CD4-positive, alpha-beta T cell treated with Interleukin-6 at 100 ng/mL for 8 hours (primary cell): ENCODE data around the gene PECR.

Experiments used
- DNase-seq: peaks from one replicate; pipeline ENCODE4 v3.0.0-alpha.2; 2020; ENCODE audit warnings: mixed read lengths, low spot score

Gene PECR

DNA sequence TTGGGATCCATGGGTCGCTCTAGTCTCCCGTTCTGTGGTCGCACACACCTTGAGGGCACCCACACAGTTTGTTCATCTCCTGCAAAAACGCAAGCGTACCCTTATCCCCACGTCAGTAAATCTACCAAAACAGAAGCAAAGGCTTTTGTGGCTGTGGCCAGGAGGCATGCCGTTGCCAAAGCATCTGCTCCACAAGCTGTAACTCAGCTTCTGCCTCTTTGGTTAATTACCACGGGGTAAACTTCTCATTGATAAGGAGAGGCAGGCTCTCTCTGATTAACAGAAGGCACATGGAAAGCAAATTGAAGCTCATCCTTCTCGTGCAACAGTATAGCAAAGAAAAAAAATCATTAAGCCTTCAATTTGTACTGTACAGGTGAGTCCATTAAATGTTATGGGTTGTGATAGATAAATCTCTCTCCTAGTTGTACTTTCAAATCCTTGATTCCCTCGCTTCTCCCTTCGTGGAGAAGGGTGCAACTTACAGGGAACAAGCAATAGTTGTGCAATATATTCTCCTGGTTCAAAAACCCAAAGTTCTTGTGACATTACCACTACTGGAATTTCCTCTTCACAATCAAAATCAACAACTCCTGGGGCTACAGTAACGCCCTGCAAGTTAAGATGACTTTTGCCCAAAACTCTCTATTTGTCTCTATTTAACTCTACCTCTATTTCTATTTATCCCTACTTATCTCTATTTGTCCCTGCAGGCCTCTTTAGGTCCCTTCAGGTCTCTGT lies 10.3 kb downstream of the PECR start:
- no peak for DNase-seq

DNA sequence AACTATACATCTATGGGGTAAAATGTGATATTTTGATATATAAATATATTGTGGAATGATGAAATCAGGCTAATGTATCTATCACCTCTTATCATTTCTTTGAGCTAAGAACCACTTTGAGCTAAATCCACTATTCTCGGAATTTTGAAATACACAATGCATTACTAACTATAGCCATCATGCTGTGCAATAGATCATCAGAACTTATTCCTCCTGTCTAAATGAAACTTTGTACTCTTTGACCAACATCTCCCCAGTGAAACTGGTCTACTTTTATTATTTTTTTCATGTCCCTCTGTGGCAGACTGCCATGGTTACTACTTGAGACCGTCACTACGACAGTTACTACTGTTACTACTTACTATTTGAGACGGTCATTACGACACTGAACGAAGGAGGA lies 11.4 kb downstream of the PECR start:
- DNase-seq, result no peak

DNA sequence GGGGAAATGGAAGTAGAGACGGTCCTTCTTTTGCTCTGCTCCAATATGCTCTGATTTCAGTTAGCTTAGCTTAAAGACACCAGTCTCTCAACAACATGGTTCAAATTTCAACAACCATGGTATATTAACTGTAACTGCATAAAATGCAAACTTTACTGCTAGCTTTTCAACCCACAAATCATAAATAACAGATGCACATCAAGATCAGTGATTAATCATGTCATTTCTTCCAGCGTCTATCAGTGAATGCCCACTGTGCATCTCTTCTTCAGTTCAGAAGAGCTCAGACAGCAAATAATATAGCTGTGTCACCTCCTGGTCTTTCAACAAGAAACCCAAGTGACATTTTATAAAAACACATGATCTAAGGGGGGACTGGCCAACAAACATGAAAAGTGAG lies 12.6 kb downstream of the PECR start:
- DNase-seq, result no peak

DNA sequence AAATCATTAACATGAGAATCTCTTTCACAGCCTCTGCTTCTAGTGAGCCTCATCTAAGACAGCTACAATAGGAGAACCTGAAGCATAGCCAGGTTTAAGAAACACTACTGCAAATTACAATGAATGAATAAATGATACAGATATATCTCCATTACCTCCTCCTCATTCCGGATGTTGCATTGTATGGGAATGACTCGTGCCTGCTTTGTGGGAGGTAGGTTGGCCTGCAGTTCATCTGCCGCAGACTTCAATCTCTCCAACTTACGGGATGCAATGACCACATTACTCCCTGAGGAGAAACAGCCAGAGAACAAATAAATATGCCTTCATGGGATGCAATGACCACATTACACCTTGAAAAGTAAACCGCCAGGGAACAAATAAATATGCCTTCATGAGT lies 15.4 kb downstream of the PECR start:
- no peak for DNase-seq

DNA sequence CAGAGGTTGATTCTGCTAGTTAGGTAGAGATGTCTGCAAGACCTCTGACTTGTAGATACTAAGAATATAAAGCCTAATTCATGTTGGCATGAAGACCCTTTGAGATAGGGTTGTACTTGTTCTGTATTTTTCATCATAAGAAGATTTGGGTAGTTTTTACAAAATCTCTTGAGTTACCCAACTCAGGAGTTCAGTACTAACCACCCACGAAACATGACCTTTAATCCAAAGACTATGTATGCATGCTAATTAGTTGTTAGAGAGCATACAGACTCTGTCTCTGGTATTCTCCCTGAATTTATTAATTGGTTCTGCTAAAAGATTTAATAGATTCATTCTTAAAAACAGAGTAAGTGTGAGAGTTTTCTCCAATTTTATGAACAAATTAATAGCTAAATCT lies 16.9 kb downstream of the PECR start:
- no peak for DNase-seq

DNA sequence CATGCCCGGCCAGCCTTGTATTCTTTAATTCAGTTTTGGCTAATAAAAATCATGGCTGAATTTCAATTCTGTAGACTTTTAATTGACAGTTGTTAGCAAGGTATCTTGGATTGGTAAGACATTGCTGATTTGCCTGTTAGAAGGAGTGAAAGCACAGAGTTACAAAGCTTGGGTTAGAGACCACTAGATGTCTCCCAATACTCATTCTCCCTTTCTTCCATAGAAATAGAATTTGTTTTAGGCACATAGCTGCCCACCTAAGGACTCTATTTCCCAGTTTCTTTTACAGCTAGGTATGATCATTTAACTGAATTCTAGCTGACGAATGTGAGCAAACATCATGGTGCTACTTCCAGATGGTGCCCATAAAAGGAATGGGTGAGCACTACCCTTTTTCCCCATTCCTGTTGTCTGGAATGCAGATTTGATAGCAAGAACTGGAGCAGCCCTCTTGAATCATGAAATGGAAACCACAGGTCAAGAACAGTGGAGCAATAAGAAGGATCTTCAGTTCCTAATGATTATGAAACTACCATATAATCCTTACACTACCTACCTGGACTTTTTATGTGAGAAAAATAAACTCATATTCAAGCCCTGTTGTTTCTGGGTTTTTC lies 17.5 kb downstream of the PECR start:
- DNase-seq, result no peak

DNA sequence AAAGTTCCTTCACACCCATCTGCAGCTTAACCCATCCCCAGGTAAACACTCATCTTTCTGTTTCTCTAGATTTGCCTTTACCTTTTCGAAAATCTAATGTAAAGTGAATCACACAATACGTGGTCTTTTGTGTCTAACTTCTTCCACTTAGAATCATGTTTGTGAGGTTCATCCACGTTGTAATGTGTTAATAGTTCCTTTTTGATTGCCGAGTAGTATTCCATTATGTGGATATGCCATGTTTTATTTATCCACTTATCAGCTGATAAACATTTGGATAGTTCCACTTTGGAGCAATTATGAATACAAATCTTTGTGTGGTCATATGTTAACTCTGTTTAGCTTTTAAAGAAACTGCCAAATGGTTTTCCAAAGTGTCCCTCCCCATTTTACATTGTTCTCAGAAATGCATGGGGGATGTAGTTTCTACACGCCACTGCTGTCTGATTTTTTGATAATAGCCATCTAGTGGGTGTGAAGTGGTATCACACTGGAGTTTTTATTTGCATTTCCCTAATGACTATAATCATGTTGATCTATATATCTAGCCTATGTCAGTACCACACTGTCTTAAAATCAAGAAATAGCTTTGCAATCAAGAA lies 22.3 kb downstream of the PECR start:
- no peak for DNase-seq

DNA sequence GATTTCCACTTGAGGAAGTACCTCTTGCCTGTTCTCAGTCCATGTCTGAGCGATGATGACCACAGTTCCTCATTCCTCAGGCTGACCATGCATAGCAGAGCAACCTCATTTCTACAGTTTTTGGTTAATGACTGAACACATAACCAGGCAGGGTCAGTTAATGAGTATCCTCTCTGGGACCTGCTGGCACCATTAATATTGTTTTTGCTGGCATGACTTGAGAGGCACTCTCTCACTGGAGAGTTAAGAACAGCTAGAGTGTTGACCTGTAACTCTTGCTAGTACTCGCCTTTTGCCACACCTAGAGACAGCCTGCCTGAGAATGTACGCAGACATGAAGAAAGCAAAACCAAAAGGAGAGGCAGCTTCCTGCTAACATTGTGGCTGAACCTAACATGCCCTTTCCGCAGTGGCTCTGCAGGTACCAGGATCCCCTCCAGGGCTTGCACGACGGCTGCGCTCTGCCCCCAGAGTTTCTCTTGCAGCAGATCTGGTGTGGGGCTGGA lies 23.9 kb downstream of the PECR start:
- DNase-seq, result peak; percentile 66

DNA sequence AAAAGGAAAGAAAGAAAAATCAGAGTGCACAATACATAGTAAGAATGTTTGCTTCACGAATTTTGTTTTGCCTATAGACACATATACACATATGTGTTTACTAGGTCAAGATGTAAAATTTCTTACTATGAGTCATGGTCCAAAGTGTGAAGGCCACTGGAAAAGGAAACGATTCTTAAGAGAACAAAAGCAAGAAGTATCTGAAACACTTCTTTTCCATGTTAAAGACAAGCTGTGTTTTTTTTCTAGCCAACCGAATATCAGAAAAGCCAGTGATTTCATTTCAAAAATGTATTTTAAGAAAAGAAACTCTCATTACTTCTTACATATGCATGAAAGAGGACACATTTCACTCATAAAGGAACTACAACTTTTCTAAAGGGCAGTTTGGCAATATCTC lies 24.9 kb downstream of the PECR start:
- DNase-seq, result no peak

DNA sequence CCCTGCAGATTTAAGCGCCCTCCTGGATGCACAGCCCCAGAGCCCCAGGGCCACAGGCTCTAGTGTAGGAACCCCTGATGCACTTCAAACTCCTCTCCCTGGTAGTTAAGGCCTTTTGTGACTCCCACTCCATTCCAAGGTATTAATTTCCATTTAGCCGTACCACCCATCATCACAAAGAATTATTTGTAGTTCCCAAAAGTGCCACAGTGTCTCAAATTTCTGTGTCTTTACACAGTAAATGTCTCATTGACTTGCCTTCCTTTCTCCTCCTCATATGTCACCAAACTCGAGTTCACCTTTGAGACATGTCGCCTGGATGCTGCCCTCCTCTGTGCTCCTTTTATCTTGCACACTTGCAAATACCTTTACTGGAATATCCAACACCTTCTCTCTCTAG lies 25.9 kb downstream of the PECR start:
- DNase-seq, result no peak

DNA sequence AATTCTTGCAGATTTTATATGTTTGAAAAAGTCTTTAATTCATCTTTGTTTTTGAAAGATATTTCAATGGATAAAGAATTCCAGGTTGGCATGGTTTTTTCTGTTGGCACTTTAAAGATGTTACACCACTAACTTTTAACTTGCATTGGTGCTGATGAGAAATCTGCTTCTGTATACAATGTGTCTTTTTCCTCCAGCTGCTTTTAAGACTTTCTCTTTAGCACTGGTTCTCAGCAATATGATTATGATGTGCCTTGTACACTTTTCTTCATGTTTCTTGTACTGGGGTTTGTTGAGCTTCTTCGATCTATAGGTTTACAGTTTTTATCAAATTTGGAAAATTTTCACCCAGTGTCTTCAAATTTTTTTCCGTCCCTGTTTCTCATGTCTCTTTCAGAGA lies 29.2 kb downstream of the PECR start:
- DNase-seq, result no peak

DNA sequence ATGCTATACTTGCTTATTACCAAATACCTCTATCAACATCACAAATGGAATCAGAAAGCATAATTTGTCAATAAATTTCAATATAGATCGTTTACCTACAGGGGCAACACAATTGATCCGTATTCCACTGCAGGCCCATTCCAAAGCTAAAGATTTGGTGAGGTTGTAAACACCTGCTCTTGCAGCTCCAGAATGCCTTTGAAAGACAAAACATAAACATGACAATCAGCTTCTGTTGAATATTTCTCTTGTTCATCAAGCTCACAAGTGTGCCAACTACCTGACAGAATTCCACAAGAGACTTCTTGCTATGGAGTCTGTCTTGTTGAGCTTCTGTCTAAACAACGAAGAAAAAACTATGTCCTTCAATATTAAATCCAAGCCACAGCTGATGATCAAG lies 30.3 kb downstream of the PECR start:
- no peak for DNase-seq

DNA sequence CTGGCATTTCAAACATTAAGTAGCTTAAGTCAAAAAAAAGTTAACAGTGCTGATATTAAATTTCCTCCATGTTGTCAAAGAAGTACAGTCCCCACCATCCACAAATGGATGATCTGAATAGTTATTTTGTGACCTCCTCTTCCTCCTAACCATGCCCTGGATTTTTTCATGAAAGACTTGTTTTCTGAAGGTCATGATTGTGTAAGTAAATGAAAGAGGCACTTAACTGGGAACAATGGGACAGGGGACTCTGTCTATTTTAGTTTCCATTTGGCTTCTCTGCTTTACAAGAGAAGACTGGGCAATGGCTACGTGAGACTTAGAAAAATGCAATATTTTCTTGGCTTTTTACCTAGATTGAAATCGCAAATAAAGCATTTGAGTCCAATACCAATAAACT lies 32.2 kb downstream of the PECR start:
- no peak for DNase-seq

DNA sequence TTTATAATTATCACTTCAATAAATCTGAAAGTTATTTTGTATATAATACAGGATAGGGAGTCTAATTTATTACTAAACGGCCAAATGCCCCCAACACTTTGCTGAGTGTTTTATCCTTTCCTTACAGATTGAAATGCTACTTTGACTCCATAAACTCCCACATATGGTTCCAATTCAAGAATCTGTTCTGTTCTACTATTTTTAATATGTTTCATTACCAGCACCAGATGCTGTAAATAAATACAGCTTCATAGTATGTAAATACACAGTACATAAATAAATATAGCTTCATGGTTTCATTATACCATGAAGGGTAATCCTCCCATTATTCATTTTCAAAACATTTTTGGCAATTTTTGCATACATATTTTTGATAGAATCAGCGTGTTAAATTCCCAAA lies 34.2 kb downstream of the PECR start:
- no peak for DNase-seq

DNA sequence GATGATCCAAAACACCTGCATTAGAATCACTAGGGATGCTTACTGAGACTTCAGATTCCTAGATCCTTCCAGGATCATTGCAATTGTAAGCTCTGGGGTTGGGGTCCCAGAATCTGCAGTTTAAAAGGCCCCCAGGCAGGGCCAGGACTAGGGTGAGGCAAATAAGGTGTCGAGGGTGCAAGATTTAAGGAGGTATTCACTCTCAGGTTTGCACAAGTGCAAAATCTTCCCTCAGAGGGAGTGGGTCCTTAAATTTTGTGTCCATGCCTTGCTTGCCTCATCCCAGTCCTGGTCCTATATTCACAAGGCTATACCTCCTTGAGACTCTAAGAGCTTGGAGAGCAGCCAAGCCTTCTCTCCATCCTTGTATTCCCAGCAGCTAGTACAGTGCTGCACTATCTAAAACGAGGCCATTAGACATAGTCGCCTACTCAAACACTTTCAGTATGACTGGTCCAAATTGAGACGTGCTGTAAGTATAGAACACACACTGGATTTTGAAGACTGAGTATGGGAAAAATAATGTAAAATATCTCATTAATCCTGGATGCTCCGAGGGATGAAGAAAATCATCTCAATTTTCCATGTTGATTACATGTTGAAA lies 36.6 kb downstream of the PECR start:
- DNase-seq, result no peak

DNA sequence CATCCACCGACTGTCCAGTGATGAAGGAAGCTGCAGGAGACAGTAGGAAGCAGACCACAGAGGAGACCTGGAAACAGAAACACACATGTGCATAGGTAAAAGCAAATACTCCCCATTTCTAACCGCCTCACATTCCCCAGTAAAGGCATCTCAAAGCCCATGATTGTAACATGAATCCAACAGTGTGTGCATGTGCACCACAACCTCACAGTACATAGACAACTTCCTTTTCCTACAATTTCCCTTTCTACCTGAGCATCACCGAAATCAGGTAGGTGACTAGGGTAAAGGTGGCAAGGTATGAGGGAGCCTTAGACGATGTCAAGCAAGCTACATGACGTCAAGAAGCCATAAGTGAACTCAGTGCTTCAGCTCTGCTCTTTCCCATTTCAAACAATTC lies 37.7 kb downstream of the PECR start:
- no peak for DNase-seq

DNA sequence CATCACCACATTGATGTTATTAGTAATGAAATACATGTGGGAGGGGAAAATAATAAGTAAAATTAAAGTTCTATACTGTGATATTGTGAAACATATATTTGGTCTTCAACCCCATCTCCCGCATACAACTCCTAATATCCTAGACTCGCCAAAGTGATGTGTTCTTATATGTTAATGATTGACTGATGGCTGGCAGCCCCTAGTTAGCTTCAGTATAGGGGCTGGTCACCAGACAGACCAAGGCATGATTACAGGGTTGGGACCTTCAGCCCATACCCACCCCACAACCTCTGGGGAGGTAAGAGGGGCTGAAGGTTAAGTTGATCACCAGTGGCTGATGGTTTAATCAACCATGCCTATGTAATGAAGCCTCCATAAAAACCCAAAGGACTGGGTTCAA lies 40.2 kb downstream of the PECR start:
- no peak for DNase-seq

DNA sequence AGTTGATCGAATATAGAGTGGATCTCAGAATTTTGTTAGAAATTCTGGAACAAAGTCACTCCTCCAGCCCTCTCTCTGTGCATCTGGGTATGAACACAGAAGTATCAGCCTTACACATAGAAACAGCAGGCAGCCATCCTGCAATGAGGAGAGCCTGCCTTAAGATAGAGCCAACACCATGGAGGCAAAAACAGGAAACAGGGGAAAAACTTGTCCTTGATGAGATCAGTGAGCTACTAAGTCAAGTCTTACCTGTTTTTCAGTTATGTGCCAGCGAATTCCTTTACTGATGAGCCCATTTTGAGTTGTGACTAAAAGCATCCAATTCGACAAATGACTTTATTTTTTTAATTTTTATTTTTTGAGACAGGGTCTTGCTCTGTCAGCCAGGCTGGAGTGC lies 41.7 kb downstream of the PECR start:
- no peak for DNase-seq

DNA sequence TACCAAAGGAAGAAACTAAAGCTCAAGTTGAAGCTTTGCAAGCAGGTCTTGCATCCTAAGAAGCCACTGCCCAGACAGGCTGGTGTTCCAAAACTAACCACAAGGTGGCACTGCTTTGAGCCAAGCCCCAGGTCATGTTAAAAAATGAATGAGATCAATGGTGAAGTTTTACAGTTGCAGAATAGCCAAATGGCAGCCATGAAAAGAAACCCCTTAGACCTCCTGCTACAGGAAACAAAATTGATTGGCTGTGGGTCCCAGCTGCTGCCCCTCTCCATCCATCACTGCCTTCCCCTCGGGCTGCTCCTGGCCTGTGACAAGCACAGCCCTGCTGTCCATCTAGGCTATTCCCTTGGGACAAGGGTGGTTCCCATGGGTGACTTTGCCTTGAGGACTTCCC lies 47.5 kb downstream of the PECR start:
- DNase-seq, result peak; percentile 74

DNA sequence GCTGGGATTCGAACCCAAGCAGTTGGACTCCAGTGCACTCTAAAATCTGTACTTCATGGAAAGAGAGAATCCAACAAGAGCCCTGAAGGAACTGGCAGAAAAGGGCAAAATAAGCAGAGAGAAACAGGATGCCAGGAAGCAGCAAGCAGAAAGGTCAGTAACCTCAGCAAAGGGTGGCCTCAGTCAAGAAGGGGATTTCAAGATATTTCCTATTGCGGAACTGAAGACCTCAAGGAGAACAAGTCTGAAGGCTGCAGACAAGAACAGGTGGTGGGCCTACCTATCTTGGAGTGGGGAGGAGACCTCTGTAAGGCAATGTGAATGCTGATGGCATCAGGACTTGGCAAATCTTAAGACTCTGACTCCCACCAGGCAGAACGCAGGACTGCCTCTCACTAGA lies 48.2 kb downstream of the PECR start:
- DNase-seq, result no peak

DNA sequence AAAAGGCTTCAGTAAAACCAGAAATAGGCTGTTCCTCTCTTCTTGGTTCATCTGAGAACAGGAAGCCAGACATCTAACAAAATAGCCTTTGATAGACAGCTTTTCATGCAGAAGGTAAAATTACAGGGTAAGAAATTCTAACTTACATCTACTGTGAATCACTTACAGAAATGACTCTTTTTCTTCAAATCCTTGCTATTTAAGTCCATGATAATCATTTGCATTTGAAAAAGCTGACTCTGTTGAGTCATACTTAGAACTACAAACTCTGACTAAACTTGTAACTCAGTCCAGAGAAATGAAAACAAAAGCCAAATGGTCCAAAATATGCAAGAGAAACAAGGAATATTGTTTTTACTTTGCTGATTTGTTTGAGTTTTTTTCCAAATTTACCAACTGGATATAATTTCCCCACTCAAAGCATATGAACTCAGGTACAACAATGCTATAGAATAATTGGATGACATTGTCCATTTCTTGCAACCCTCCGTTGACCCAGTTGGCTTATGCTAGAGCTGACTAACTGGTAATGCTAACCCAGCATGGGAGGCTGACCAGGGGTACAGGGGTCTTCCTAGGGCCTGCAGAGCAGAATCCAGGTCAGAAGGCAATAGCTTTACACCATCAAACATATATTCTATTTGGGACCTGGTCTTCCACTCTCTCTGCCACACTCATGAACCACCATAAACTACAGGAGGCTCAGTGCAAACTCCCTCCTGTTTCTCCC lies 49.5 kb downstream of the PECR start:
- DNase-seq, result no peak

DNA sequence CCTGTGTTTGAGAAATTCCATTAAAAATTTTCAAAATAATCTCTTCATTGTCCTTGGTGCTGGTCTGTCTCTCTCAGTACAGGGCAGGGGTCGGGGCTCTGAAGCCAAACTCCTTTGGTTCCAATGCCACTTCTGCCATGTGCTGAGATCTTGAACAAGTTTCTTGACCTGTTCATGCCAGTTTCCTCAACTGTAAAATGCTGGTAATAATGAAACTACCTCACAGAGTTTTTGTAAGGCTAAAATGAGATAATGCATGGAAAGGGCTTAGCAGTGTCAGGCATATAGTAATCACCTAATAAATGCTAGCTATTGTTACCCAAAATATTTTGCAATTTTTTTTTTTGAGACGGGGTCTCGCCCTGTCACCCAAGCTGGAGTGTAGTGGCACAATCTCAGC lies 51.4 kb downstream of the PECR start:
- DNase-seq, result no peak
